ENCODE results near the gene USP9X.
"Not testable (repeated sequence)": the region's sequence is repeated elsewhere in the genome, so short reads cannot be mapped to it uniquely, and the experiment has no call there.

USP9X gene

GRCh38 chrX:41085512-41085877, 250 bp downstream of the USP9X start:
- DNase-seq (ENCODE audit: low read depth) = peak; percentile 39

DNA sequence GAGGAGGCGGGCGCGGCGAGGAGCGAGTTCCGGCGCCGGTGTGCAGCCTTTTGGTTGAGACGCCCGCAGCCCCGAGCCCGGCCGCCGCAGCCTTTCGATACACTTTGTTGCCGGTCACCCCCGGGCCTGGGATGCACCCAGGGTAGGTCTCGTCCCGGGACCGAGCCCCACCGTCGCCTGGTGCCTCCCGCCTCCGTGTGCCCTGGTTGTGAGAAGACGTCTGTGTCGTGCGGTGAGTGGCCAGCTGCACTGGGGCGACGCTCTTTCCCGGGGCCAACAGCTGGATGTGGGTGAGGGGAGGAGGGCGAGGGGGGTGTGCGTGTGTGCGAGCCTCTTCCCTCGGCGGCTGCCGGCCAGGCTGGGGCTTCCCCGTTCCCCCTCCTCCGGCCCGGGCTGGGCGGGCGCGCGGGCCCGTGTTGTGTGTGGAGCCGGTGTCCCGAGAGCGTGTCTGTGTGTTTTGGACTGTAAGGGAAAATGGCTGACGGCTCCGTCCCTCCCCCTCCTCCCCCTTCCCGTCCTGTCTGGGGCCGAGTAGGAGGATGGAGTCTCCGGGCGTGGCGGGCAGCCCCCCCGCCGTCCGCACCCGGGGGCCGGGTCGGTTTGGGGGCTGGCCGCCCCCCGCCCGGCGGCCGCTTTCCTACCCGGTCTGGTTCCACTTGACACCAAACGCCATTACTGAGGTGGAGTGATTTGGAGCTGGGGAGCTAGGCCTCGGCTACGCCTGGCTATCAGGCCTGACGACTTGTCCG, 807 bp downstream of the USP9X start:
- DNase-seq (ENCODE audit: low read depth) = peak; percentile 14

DNA sequence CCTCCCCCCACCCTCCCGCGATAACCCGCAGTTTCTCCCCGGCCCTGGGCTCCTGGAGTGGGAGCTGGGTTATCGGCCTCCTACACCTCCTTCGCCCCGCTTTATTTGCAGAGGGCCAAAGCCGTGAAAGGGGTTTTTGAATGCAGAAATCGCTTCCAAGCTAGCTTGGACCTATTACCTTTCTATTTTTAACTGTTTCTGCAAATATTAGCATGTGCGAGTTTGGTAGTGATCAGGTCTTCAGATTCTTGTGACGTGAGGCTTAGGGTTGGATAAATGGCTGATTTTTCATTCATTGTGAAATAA, 1.3 kb downstream of the USP9X start:
- no peak for DNase-seq (ENCODE audit: low read depth)

DNA sequence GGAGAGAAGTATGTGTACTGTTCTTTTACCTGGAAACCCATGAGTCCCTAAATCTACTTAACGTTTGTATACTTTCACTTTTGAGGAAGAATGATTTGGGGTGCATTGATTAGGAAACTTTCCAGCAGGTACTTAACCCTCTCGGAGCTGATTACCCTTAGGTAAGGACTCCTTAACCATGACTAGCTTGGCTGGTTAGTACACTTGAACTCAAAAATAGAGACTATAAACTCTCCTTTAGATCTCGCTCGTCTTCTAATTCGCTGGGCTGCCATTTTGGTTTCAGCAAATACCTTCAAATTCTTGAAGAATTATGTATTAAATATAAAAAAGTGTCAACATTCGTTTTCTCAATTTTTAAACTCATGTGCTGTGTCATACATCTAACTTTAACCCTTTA, 2.0 kb downstream of the USP9X start:
- no peak for DNase-seq (ENCODE audit: low read depth)

GRCh38 chrX:41090568-41091238, 5.5 kb downstream of the USP9X start:
- no peak for DNase-seq (ENCODE audit: low read depth)

- DNase-seq (ENCODE audit: low read depth) = no peak
These were observed 7.5 kb downstream of the USP9X start for GRCh38 chrX:41092776-41093175.

DNA sequence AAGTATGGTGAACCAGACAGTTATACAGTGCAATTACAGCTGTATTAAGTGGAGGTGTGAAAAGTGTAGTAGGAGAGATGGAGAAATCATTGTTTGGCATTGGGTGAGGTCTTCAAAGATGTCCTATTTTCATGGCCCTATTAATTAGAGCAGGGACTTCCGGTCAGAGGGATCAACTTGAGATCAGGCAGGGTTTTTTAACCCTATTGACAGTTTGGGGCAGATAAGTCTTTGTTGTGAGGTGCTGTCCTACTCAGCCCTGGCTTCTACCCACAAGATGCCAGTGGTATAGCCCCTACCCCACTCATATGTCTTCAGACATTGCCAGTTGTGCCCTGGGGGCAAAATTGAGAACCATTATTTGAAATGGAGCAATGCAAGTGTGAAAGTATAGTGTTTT, 9.9 kb downstream of the USP9X start:
- DNase-seq (ENCODE audit: low read depth) = no peak

GRCh38 chrX:41095908-41096307, 10.7 kb downstream of the USP9X start:
- no peak for DNase-seq (ENCODE audit: low read depth)

GRCh38 chrX:41096339-41096955, 11.2 kb downstream of the USP9X start:
- peak; percentile 32 for DNase-seq (ENCODE audit: low read depth)

DNA sequence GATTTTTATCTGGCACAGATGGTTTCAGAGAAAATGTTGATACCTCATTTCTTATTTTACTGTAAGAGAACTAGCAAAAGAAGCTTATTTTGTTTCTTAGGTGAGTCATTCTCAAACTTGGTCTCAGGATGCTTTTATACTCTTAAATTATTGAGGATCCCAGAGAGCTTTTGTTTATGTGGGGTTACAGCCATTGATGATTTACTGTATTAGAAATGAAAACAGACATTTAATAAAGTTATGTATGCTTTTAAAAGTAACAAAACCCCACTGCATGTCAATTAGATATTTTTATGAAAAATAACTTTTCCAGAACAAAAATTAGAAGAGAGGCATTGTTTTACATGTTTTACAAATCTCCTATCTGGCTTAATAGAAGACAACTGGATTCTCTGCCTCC, 12.1 kb downstream of the USP9X start:
- no peak for DNase-seq (ENCODE audit: low read depth)

DNA sequence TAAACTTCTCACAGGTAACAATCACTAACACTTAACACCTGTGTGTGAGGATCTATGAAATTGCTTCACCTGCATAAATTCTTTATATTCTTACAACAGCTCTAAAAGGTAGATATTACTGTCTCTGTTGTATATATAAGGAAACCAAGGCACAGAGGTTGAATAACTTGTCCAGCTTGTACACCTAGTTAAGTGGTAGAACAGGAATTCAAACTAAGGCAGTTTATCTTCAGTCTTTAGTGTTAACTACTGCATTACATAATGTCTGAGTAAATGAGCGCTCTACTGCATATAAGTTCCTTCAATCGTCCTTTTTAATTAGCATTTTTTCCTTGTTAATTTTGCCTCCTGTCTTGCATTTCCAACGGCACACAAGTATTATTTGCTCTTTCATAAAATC, 15.0 kb downstream of the USP9X start:
- DNase-seq (ENCODE audit: low read depth) = no peak

DNA sequence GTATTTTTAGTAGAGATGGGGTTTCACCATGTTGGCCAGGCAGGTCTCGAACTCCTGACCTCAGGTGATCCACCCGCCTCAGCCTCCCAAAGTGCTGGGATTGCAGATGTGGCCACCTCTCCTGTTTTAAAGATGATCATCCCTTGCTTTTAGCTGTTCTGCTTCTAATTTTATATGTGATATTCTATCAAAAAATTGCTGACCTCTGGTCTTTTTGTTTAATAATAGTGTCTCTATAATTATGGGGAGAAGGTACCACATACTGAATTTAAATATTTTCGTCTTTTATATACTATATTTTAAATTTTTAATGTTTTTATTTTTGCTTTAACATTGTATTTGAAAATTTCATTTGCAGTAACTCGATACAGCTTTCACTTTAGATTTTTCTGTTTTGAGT, 15.6 kb downstream of the USP9X start:
- no peak for DNase-seq (ENCODE audit: low read depth)

- no peak for DNase-seq (ENCODE audit: low read depth)
These were observed 19.8 kb downstream of the USP9X start for GRCh38 chrX:41105005-41105404.

- DNase-seq (ENCODE audit: low read depth) = not testable (repeated sequence)
These were observed 21.0 kb downstream of the USP9X start for GRCh38 chrX:41106257-41106656.

DNA sequence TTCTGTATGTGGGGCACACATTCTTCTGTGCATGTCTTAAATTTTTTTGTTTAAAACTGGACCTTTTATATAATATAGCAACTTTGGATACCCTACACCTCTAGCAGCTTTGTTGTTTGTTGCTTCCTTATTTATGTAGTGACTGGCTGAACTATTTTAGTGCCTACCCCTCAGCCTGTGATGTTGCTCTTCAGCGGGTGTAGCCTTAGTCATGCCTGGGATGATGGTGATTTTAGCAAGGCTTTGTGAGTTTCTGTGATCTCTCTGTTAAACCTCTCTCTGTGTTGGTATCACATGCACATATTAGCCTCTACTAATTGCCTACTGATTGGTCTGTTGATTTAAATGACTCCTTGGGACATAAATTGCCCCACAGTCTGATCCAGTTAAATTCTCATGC, 22.8 kb downstream of the USP9X start:
- DNase-seq (ENCODE audit: low read depth) = no peak

DNA sequence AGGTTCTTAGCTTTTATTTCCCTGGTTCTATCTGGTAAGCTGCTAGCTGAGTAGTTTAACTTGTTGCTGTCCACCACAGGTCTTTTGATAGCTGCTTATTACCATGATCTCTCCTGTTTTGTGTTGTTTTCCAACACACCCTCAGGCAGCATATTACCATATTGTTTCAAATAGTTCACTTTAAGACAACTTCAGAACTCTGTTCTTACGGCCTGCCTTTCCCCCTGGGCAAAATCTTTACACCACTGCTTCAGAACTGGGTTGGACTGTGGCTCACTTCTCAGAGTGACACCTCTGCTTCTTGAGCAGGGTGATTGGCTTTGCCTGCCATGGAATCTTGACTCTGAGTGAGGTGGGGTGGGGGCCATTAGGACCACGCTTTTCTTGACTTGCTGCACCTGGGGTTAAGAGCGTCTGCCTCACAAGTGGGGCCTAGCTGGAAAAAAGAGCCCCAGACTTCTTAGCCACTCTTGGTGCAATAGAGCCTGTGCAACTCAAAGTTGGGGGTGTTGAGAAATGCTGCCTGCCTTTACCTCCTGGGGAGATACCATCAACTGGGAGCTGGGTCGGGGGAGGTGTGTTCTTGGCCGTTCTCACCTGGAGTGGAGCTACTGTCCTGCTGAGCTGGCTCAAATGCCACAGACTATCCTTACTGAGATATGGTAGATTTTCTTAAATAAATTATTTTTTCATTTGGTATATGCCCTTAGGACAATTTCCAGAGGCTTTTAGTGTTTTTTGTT, 23.4 kb downstream of the USP9X start:
- no peak for DNase-seq (ENCODE audit: low read depth)

- DNase-seq (ENCODE audit: low read depth) = no peak
These were observed 25.8 kb downstream of the USP9X start for GRCh38 chrX:41110801-41111625.

DNA sequence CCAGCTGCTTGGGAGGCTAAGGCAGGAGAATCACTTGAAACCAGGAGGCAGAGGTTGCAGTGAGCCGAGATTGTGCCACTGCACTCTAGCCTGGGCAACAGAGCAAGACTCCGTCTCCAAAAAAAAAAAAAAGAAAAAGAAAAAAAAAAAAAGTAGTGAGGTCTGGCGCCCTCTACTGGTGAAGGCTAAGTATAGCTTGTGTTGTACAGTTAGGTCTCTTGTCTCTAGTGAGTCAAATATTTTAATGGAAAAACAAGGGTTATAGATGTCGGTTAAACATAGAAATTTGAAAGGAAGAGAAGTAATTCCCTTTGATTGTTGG, 29.8 kb downstream of the USP9X start:
- not testable (repeated sequence) for DNase-seq (ENCODE audit: low read depth)

- no peak for DNase-seq (ENCODE audit: low read depth)
These were observed 31.7 kb downstream of the USP9X start for GRCh38 chrX:41116948-41117347.

- DNase-seq (ENCODE audit: low read depth) = no peak
These were observed 32.9 kb downstream of the USP9X start for GRCh38 chrX:41118156-41118555.

GRCh38 chrX:41119803-41120202, 34.6 kb downstream of the USP9X start:
- DNase-seq (ENCODE audit: low read depth) = no peak

- no peak for DNase-seq (ENCODE audit: low read depth)
These were observed 36.5 kb downstream of the USP9X start for GRCh38 chrX:41121766-41122165.
